ENCODE measurements around the gene BAZ2A. TPM values are rescaled to one million over a fixed set of nuclear protein-coding genes. Genes with fewer than 3 reads are reported as not detected.
A peak's percentile ranks its signal among the peaks of the same experiment; 100 is the strongest.

BAZ2A gene
- total RNA-seq, 1 experiment from 2014 or later: 18.6 TPM

DNA sequence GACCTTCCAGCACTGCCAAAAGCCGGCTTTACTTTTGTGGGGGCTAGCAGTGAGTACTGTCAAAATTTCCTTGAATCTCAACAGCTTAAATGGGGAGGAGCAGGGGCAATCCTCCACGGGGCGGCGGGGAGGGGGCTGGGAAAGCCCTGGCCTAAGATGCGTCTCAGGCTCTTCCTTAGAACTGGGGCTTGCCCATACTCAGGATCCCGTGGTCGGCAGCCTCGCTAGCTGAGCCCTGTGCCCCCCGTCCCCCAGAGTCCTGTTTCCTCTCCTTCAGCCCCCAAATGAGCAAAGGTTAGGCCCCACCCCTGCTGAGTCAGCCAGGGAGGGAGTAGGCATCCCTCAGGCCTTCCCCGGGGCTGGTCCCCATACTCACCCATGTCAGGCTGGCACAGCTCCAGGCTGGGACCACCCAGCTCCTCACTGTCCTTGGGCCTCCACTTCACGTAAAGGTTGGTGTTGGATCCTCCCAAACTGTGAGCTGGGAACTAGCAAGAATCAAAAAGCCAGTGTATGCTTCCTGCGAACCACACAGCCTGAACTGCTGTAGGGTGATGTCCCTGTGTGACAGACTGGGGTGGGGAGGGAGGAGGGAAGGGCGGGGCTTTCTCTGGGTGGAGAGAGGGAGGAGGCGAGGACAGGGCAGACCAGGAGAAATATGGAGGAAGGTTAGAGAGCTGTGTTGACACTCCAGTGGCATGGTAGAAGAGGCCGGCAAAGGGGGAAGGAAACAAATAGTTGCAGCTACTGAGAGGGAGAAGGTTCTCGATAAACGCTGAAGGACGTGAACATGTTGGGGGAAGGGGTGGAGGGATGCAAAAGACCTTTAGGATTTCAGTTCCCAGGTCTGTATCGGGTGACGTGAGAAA, 5.9 kb upstream of the BAZ2A start:
- peak; percentile 79 for DNase-seq (ENCODE audit: low read depth)

DNA sequence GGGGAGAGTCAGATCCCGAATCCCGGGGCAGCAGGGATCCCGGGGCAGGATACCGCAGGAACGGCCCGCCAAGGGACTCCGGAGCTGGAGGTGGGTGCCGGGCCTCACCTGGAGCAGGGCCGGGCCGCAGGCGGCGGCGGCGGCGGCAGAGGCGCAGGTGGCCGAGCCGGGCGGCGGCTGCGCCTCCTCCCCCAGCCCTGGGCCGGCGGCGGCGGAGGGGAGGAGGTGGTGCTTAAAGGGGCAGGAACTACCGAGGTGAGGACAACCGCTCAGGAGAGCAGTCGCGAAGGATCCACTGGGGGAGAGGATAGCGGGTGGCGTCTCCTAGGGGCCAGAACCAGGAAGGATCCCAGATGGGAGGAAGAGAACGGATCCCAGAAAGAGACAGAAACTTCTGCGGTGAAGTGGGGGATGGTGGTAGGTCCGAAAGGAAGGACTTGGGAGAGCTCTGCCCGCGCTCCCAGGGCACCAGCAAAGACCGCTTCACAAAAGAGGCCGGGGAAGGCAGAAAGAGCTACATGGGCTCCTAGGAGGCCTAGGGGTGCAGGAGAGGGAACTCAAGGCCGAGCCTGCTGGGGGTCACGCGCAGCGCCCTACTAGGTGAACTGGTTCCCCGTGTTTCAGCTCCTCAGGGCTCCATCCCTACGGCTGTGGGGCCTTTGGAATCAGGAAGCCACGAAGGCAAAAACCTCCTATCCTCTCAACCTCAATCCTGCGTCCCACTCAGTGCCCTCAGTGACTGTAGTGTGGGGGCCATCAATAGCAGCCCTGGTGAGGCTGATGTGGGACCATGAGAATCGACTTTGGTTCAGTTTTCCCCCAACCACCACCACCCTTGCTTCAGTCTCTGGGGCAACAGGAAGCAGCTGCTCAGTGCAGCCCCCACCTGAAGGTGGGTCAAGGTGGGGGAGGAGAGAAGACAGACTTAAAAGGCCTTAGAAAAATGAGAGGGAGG, 5.0 kb upstream of the BAZ2A start:
- DNase-seq (ENCODE audit: low read depth): peak; percentile 83

GRCh38 chr12:56634242-56634836, 4.2 kb upstream of the BAZ2A start:
- no peak for DNase-seq (ENCODE audit: low read depth)

- no peak for DNase-seq (ENCODE audit: low read depth)
Measured at GRCh38 chr12:56633468-56634241, 3.5 kb upstream of the BAZ2A start.

GRCh38 chr12:56632701-56633467, 2.8 kb upstream of the BAZ2A start:
- no peak for DNase-seq (ENCODE audit: low read depth)

GRCh38 chr12:56631790-56632700, 1.9 kb upstream of the BAZ2A start:
- DNase-seq (ENCODE audit: low read depth): no peak

GRCh38 chr12:56629459-56630179, 507 bp downstream of the BAZ2A start:
- DNase-seq (ENCODE audit: low read depth): no peak

GRCh38 chr12:56628671-56629458, 1.3 kb downstream of the BAZ2A start:
- peak; percentile 66 for DNase-seq (ENCODE audit: low read depth)

DNA sequence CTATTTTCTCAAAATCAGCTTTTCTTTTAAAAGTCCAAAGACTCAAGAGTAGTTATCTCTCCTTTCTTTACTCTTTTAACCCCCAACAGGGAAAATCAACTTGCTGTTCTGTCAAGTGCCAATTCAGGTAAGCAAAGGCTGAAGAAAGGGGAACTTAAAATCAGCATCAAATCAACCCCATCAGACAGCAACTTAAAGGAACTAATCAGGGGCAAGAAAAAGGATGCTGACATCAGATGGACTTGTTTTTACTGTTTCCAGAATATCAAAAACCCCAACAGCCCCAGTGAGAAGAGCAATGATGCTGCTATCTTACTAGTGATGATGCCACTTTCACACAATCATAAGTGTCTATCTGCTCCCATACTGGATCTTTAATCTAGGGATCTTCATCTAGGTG, 3.4 kb downstream of the BAZ2A start:
- DNase-seq (ENCODE audit: low read depth): no peak

GRCh38 chr12:56622535-56622934, 7.6 kb downstream of the BAZ2A start:
- DNase-seq (ENCODE audit: low read depth): no peak

GRCh38 chr12:56616925-56617324, 13.2 kb downstream of the BAZ2A start:
- no peak for DNase-seq (ENCODE audit: low read depth)

GRCh38 chr12:56616244-56616643, 13.9 kb downstream of the BAZ2A start:
- no peak for DNase-seq (ENCODE audit: low read depth)

DNA sequence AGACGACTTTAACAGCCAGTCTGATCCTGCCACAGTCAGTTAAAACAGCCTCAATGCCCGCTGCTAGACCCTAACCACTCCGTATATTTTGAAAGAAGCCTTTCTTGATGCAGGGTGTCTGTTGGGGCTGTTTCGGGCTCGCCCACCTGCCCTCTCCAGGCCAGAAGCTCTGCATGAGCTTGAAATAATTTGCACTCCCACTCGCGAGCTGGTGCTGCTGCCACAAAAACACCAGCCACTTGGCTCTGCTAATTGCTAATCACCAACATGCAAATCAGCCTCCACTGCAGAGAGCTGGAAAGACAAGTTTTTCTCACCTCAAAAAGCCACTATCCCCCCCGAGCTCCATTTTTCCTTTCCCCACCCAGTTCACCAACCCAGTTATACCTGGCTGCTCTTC, 15.5 kb downstream of the BAZ2A start:
- DNase-seq (ENCODE audit: low read depth): no peak

GRCh38 chr12:56604355-56604754, 25.8 kb downstream of the BAZ2A start:
- DNase-seq (ENCODE audit: low read depth): no peak

DNA sequence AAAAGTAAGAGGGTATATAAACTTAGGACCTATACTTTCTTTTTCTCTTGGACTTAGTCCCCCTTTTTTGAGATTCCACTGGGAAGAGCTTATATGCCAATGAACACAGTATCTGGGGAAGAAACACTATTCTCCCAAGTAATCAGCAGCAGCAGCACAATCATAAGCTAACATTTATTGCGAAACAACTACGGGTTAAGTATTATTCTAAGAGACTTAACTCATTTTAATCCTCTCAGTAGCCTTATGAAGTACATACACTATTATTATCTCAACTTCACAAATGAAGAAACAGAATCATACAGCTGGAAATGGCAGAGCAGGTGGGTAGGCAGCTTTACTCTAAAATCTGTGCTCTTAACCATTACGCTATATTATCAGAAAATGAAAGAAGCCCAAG, 27.9 kb downstream of the BAZ2A start:
- DNase-seq (ENCODE audit: low read depth): no peak

DNA sequence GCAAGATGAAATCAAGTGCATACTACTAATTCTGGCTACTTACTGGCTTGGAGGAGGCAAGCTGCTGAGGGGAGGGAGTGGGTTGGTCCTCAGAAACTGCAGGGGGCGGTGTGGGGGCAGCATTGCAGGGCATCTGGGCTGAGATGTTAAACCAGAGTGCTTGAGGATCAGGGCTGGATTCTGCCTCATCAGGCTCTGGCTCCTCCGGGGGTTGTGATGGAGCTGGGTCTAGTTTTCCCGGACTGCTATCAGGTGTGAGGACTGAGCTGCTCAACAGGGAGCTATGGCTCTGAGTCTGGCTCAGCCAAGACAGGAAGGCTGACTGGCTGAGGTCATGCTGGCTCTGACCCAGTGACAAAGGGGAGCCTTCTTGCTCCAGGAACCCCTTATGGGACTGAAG, 28.6 kb downstream of the BAZ2A start:
- no peak for DNase-seq (ENCODE audit: low read depth)

DNA sequence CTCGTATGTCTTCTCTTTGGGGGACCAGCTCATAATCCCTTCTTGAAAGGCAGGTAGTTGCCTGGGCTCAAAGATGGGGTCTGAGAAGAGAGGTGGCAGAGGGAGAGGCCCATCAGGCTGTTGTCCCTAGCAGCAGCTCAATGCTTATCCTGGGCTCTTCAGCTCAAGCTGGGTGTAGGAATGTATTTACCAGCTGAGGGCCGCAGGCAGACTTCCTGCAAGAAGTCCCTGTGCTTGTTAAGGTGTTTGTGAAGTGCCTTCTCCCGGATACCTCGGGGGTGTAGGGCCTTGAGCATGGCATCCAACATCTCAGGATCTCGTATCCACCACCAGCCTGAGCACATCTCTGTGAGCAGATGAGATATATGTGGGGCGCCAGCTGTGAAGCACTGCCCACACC, 29.4 kb downstream of the BAZ2A start:
- DNase-seq (ENCODE audit: low read depth): no peak

GRCh38 chr12:56599797-56600196, 30.3 kb downstream of the BAZ2A start:
- no peak for DNase-seq (ENCODE audit: low read depth)

All from LHCN-M2 (cell line).